ENCODE measurements around the gene FTO.

FTO gene

DNA sequence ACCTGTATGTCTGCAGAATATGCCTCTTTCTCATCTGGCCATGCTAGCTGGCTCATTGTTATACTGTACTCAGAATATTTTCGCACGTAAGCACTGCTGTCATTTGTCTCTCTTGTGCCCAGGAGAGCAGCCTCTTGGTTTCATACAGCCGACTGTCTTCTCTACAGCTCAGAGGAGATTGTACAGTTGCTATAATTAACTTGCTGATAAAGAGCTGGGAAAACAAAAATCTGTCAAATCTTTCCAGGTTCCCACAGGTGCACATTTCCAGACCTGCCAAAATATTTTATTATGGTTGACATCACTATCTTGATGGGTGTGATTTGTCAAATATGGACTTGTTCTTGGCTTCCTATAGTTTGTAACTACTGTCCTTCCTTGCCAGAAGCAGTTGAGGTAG lies 122.7 kb downstream of the FTO start:
- no peak for TF ChIP-seq GATA2 (IDR thresholded peaks at IDR 0.05; ENCODE audit: low read depth, low read length)

DNA sequence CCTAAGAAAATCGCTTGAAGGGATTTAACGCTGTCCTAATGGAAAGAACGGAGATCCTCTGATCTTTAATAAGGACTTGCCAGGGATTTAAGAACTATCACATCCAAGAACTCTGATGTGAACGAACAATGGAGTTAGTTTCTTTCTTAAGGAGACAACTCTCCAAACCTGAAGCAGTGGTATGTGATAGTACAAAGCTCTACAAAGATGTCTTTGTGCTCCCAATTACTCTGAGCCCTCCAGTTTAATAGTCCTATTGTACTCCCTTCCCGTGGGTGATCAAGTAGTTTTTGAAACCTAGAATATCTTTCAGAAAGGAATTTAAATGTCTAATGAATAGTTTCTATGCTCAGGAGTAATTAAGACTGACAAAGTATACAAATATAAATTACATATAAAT lies 123.8 kb downstream of the FTO start:
- TF ChIP-seq GATA3 (IDR thresholded peaks at IDR 0.05; ENCODE audit: low read depth, low read length) (no peak), GATA2 (IDR thresholded peaks at IDR 0.05; ENCODE audit: low read depth, low read length) (no peak)

- TF ChIP-seq GATA2 (IDR thresholded peaks at IDR 0.05; ENCODE audit: low read depth, low read length): no peak
- TF ChIP-seq GATA3 (IDR thresholded peaks at IDR 0.05; ENCODE audit: low read depth, low read length): no peak
Observed at GRCh38 chr16:53829186-53829747, 125.3 kb downstream of the FTO start.

DNA sequence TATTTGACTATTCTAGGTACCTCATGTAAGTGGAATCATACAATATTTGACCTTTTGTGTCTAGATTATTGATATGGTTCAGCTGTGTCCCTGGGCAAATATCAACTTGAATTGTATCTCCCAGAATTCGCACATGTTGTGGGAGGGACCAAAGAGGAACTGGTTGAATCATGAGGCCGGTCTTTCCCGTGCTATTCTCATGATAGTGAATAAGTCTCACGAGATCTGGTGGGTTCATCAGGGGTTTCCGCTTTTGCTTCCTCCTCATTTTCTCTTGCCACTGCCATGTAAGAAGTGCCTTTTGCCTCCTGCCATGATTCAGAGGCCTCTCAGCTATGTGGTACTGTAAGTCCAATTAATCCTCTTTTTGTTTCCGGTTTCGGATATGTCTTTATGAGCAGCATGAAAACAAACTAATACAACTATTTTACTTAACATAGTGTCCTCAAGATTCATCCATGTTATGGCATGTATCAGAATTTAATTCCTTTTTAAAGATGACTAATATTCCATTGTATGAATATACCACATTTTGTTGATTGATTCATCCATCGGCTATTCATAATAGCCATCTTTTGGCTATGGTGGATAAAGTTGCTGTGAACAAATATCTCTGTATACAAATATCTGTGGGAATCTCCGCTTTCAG lies 129.1 kb downstream of the FTO start:
- TF ChIP-seq GATA2 (IDR thresholded peaks at IDR 0.05; ENCODE audit: low read depth, low read length): no peak
- TF ChIP-seq GATA3 (IDR thresholded peaks at IDR 0.05; ENCODE audit: low read depth, low read length): no peak

DNA sequence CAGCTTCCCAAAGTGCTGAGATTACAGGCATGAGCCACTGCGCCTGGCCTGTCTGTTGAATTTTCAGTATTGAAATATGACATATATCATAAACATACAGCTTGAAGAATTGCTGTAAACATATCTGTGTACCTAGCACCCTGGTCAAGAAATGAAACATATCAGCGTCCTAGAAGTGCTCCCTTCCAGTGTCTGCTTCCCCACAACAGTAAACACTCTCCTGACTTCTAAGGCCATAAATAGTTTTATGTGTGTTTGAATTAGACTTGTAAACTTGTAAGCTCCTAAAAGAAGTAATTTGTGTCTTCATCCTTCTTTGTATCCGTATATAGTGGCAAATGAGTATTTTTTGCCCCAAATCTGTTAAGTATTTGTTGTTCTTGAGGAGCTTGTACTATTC lies 132.2 kb downstream of the FTO start:
- no peak for TF ChIP-seq GATA2 (IDR thresholded peaks at IDR 0.05; ENCODE audit: low read depth, low read length)
- TF ChIP-seq GATA3 (IDR thresholded peaks at IDR 0.05; ENCODE audit: low read depth, low read length): no peak

DNA sequence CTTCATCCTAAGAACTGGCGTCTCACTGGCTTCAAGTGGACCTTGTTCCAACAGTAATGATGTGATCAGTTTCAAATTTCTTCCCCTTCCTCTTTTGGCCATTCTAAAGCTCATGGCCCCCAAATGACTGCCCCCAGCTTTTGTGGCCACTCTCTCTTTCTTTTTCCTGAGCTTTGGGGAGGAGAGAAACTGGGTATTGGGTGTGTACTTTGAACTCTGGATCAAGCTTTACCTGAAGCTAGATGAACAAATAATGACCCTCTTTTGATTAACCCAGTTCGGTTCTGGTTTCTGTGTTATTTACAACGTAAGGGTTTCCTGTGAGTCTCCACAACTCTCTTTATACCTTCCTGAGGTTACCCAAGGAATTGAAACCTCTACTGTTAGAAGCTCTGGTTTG lies 132.7 kb downstream of the FTO start:
- TF ChIP-seq GATA2 (IDR thresholded peaks at IDR 0.05; ENCODE audit: low read depth, low read length) (no peak), GATA3 (IDR thresholded peaks at IDR 0.05; ENCODE audit: low read depth, low read length) (no peak)

GRCh38 chr16:53837426-53837825 lies 133.5 kb downstream of the FTO start:
- TF ChIP-seq GATA2 (IDR thresholded peaks at IDR 0.05; ENCODE audit: low read depth, low read length): no peak
- TF ChIP-seq GATA3 (IDR thresholded peaks at IDR 0.05; ENCODE audit: low read depth, low read length): no peak

DNA sequence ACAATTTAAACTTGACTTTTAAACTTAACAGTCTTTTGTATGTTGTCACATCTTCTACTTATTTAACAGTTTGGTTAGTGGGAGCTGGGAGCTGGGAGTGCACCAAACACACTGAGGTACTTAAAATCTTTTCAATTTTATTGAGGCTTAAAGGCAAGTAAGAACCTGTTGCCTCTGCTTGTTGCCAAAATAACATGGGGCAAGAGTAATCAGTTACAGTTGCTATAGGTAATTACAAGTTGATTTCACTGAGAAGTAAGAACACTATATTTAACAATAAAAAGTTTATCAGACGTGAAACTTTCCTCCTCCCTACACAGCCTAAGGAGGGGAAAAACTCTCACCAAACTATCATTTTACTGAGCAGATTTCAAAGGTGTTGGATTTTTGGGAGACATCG lies 135.2 kb downstream of the FTO start:
- no peak for TF ChIP-seq GATA2 (IDR thresholded peaks at IDR 0.05; ENCODE audit: low read depth, low read length)
- no peak for TF ChIP-seq GATA3 (IDR thresholded peaks at IDR 0.05; ENCODE audit: low read depth, low read length)

GRCh38 chr16:53840456-53840855 lies 136.5 kb downstream of the FTO start:
- TF ChIP-seq GATA2 (IDR thresholded peaks at IDR 0.05; ENCODE audit: low read depth, low read length): no peak
- TF ChIP-seq GATA3 (IDR thresholded peaks at IDR 0.05; ENCODE audit: low read depth, low read length): no peak

- TF ChIP-seq GATA3 (IDR thresholded peaks at IDR 0.05; ENCODE audit: low read depth, low read length) (no peak), GATA2 (IDR thresholded peaks at IDR 0.05; ENCODE audit: low read depth, low read length) (no peak)
Observed at GRCh38 chr16:53841884-53842283, 137.9 kb downstream of the FTO start.

GRCh38 chr16:53843084-53843483 lies 139.1 kb downstream of the FTO start:
- TF ChIP-seq GATA3 (IDR thresholded peaks at IDR 0.05; ENCODE audit: low read depth, low read length): no peak
- TF ChIP-seq GATA2 (IDR thresholded peaks at IDR 0.05; ENCODE audit: low read depth, low read length): no peak

- TF ChIP-seq GATA3 (IDR thresholded peaks at IDR 0.05; ENCODE audit: low read depth, low read length) (no peak), GATA2 (IDR thresholded peaks at IDR 0.05; ENCODE audit: low read depth, low read length) (no peak)
Observed at GRCh38 chr16:53844804-53845203, 140.8 kb downstream of the FTO start.

- TF ChIP-seq GATA3 (IDR thresholded peaks at IDR 0.05; ENCODE audit: low read depth, low read length): no peak
- no peak for TF ChIP-seq GATA2 (IDR thresholded peaks at IDR 0.05; ENCODE audit: low read depth, low read length)
Observed at GRCh38 chr16:53846971-53847370, 143.0 kb downstream of the FTO start.

DNA sequence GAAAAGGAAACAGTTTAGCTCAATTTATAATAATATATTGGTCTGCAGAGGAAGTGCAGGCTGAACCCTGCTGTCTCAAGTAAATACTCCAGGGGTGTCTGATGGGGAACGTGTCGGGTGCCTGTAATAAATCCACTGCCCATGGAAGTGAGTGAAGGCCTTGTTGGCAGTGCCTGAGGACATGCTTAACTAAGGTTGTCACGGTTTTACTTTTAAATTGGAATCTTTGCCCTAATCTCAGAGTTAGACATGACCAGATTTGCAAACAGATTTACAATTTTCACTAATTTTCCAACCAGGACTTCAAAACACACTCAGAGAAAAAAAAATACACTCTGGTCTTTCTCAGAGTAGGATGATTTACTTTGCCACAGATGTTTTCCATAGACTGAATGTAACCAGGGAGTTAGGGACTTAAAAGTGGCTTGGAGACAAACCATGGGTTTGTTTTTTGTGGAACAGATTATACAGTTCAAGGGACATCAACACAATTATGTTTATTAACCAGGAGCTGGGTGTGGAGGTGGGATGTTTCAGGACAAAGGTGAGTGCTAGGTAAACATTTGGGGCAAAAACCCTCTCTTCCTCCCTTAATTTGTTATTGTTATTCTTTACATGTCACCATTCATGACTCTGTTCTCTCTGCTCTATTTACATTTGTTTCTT lies 144.5 kb downstream of the FTO start:
- TF ChIP-seq GATA2 (IDR thresholded peaks at IDR 0.05; ENCODE audit: low read depth, low read length) (no peak), GATA3 (IDR thresholded peaks at IDR 0.05; ENCODE audit: low read depth, low read length) (no peak)

GRCh38 chr16:53848950-53849349 lies 145.0 kb downstream of the FTO start:
- TF ChIP-seq GATA3 (IDR thresholded peaks at IDR 0.05; ENCODE audit: low read depth, low read length) (no peak), GATA2 (IDR thresholded peaks at IDR 0.05; ENCODE audit: low read depth, low read length) (no peak)
